DND-41 (cell line): ENCODE measurements around the gene TMEM14A.
"Not testable (repeated sequence)": the region's sequence is repeated elsewhere in the genome, so short reads cannot be mapped to it uniquely, and the experiment has no call there.

Source experiments
- ATAC-seq: fragments of 200-7000 bp; cut with Tn5 transposase; 3 replicates; pipeline ENCODE4 v1.9.1; 2021; ENCODE audit warnings: low read depth; ENCODE audit not compliant: insufficient read depth
- DNase-seq: peaks from one replicate; pipeline ENCODE4 v3.0.0-alpha.2; 2020
- H2AFZ ChIP-seq: 2 replicates; pipeline ENCODE4 v1.6.0; 2012; ENCODE audit warnings: low read depth, low read length
- H3K27ac ChIP-seq: 2 replicates; pipeline ENCODE4 v1.5.1; 2012; ENCODE audit warnings: low read length, inconsistent platforms
- H3K27me3 ChIP-seq: fragments of 200-600 bp; sonication (generic); 2 replicates; pipeline ENCODE4 v1.6.0; 2012; ENCODE audit warnings: low read length, mild to moderate bottlenecking, inconsistent platforms; ENCODE audit not compliant: insufficient read depth, poor library complexity
- H3K36me3 ChIP-seq: 2 replicates; pipeline ENCODE4 v1.5.1; 2012; ENCODE audit warnings: low read length, inconsistent platforms; ENCODE audit not compliant: insufficient read depth
- H3K4me1 ChIP-seq: 2 replicates; pipeline ENCODE4 v1.5.1; 2012; ENCODE audit warnings: mild to moderate bottlenecking, low read length; ENCODE audit not compliant: insufficient read depth
- H3K4me2 ChIP-seq: 2 replicates; pipeline ENCODE4 v1.6.0; 2012; ENCODE audit warnings: mild to moderate bottlenecking, moderate library complexity, low read length, inconsistent platforms; ENCODE audit not compliant: insufficient read depth
- H3K4me3 ChIP-seq, 2 experiments: fragments of 200-600 bp in 1 of 2; shearing (Covaris generic) in 1 of 2; 2 replicates each; pipeline ENCODE4 v1.5.1; 2012 to 2016; ENCODE audit warnings: inconsistent platforms in 2 of 2, low read length in 2 of 2, mild to moderate bottlenecking in 2 of 2, low read depth in 1 of 2, moderate library complexity in 1 of 2
- H3K79me2 ChIP-seq: 2 replicates; pipeline ENCODE4 v1.6.0; 2012; ENCODE audit warnings: low read length, inconsistent platforms; ENCODE audit not compliant: insufficient read depth
- H3K9ac ChIP-seq: 2 replicates; pipeline ENCODE4 v1.6.0; 2012; ENCODE audit warnings: low read depth, mild to moderate bottlenecking, inconsistent platforms, low read length, moderate library complexity
- H3K9me3 ChIP-seq: 2 replicates; pipeline ENCODE4 v1.5.1; 2012; ENCODE audit warnings: low read length, moderate library complexity, mild to moderate bottlenecking, inconsistent platforms; ENCODE audit not compliant: insufficient read depth, severe bottlenecking
- H4K20me1 ChIP-seq: 2 replicates; pipeline ENCODE4 v1.6.0; 2012; ENCODE audit warnings: low read length; ENCODE audit not compliant: insufficient read depth
- CTCF ChIP-seq: IDR thresholded peaks from 2 replicates; pipeline ENCODE4 v1.5.1; 2012; ENCODE audit warnings: borderline replicate concordance, low read length, moderate library complexity, mild to moderate bottlenecking; ENCODE audit not compliant: poor library complexity, severe bottlenecking; ENCODE audit errors: extremely low read depth
- EZH2 ChIP-seq: IDR thresholded peaks from 3 replicates; pipeline ENCODE4 v1.6.1; 2012; ENCODE audit warnings: borderline replicate concordance, low read depth, mild to moderate bottlenecking, moderate library complexity, low read length, inconsistent platforms; ENCODE audit not compliant: severe bottlenecking

TMEM14A gene

GRCh38 chr6:52674666-52675065 lies 3.8 kb downstream of the TMEM14A start:
- H3K27me3 ChIP-seq, result no peaks in the 10 kb centered on the region
- H3K27ac ChIP-seq, result no peak overlapping the region
- no peak overlapping the region for H3K4me2 ChIP-seq
- H3K36me3 ChIP-seq, result peaks cover 14% of the 10 kb centered on the region
- H3K79me2 ChIP-seq, result peaks cover 13% of the 10 kb centered on the region
- no peak for ATAC-seq
- no peak overlapping the region for H3K9ac ChIP-seq
- H3K9me3 ChIP-seq, result no peaks in the 10 kb centered on the region
- H2AFZ ChIP-seq, result no peak overlapping the region
- no peak overlapping the region for H3K4me3 ChIP-seq
- peaks cover 2% of the 10 kb centered on the region; the same call in 1 of the 2 replicates for H4K20me1 ChIP-seq
- H3K4me1 ChIP-seq, result peaks cover 31% of the 10 kb centered on the region
- no peak for DNase-seq
- TF ChIP-seq CTCF (no peak), EZH2 (no peak)

- ATAC-seq (no peak), DNase-seq (no peak)
- H3K4me1 ChIP-seq, result peaks cover 24% of the 10 kb centered on the region
- H3K9ac ChIP-seq, result no peak overlapping the region
- no peak overlapping the region for H3K27ac ChIP-seq
- peaks cover 14% of the 10 kb centered on the region for H3K36me3 ChIP-seq
- H3K27me3 ChIP-seq, result no peaks in the 10 kb centered on the region
- no peak overlapping the region for H3K4me2 ChIP-seq
- H3K9me3 ChIP-seq, result no peaks in the 10 kb centered on the region
- peaks cover 13% of the 10 kb centered on the region for H3K79me2 ChIP-seq
- TF ChIP-seq CTCF (no peak), EZH2 (no peak)
- no peak overlapping the region for H2AFZ ChIP-seq
- peaks cover 2% of the 10 kb centered on the region; the same call in 1 of the 2 replicates for H4K20me1 ChIP-seq
- H3K4me3 ChIP-seq, result no peak overlapping the region
Measured at GRCh38 chr6:52675372-52675771, 4.5 kb downstream of the TMEM14A start.

- Histone ChIP-seq H3K36me3 (peaks cover 22% of the 10 kb centered on the region), H3K4me1 (peaks cover 14% of the 10 kb centered on the region)
- H3K4me2 ChIP-seq, H4K20me1 ChIP-seq, H3K27me3 ChIP-seq, H2AFZ ChIP-seq, H3K27ac ChIP-seq, H3K79me2 ChIP-seq, DNase-seq, H3K4me3 ChIP-seq, H3K9ac ChIP-seq, H3K9me3 ChIP-seq, ATAC-seq: not testable (repeated sequence)
Measured at GRCh38 chr6:52676631-52677030, 5.7 kb downstream of the TMEM14A start.

GRCh38 chr6:52681416-52681815 lies 10.5 kb downstream of the TMEM14A start:
- Histone ChIP-seq H3K27me3 (no peaks in the 10 kb centered on the region), H4K20me1 (peaks cover 2% of the 10 kb centered on the region; the same call in 1 of the 2 replicates), H3K4me1 (no peaks in the 10 kb centered on the region), H3K9ac (no peak overlapping the region), H2AFZ (no peak overlapping the region), H3K4me3 (no peak overlapping the region), H3K27ac (no peak overlapping the region), H3K9me3 (no peaks in the 10 kb centered on the region), H3K79me2 (no peaks in the 10 kb centered on the region), H3K36me3 (peaks cover 35% of the 10 kb centered on the region), H3K4me2 (no peak overlapping the region)
- ATAC-seq (no peak), DNase-seq (no peak)
- TF ChIP-seq EZH2, result no peak
- TF ChIP-seq CTCF, result no peak
